ENCODE results near the gene PRG3.

GRCh38 chr11:57340039-57340615 lies 40.8 kb downstream of the PRG3 start:
- peak in 1 of 6 experiments; percentile 11 for TF ChIP-seq CTCF (IDR thresholded peaks at IDR 0.05)
- TF ChIP-seq POLR2A (IDR thresholded peaks at IDR 0.05) = no peak
